Activated naive CD8-positive, alpha-beta T cell treated with anti-CD3 and anti-CD28 coated beads, Interleukin-2, amount 50 U/mL, for 24 hours (primary cell): ENCODE data around the gene SLC1A5.

Source experiments
- ATAC-seq: fragments of 150-1000 bp; cut with Tn5 transposase; one replicate; pipeline ENCODE4 v1.10.0; 2021
- DNase-seq: peaks from one replicate; pipeline ENCODE4 v3.0.0; 2021
- H3K27ac Mint-ChIP-seq: one replicate; pipeline ENCODE4 v1.8.0; 2021; ENCODE audit warnings: mild to moderate bottlenecking, mixed read lengths
- H3K27me3 Mint-ChIP-seq: one replicate; pipeline ENCODE4 v1.8.0; 2021; ENCODE audit warnings: mixed read lengths
- H3K36me3 Mint-ChIP-seq: one replicate; pipeline ENCODE4 v1.8.0; 2021; ENCODE audit warnings: low read depth, mixed read lengths
- H3K4me1 Mint-ChIP-seq: one replicate; pipeline ENCODE4 v1.8.0; 2021; ENCODE audit warnings: mixed read lengths
- H3K4me3 Mint-ChIP-seq: one replicate; pipeline ENCODE4 v1.8.0; 2021; ENCODE audit warnings: mild to moderate bottlenecking, moderate library complexity, mixed read lengths
- H3K9me3 Mint-ChIP-seq: one replicate; pipeline ENCODE4 v1.8.0; 2021; ENCODE audit warnings: mixed read lengths

SLC1A5 gene

DNA sequence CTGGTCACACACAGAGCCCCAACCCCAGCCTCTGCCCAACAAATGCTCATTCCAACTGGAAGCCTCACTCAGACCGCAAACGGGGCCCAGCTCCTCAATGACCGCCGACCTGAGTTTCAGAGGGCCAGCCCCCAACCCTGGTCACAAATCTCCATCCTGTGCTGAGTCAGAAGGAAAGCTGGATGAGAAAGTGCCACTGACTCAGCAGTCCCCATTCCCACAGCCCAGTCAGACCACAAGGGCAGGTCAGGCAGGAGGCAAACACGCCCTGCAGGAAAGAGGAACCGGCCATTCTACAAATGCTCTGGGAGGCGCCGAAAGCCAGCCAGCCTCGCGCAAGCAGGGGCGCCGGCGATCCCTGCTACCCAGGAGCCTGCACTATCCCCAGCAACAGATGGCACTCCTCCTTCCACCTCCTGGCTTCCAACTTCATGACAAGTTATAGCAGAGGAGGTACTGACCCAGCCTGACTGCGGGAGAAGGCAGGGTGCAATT, 57.3 kb downstream of the SLC1A5 start:
- DNase-seq: no peak
- peak; percentile 9 for ATAC-seq
- H3K27ac Mint-ChIP-seq: peak overlapping the region; percentile 12

DNA sequence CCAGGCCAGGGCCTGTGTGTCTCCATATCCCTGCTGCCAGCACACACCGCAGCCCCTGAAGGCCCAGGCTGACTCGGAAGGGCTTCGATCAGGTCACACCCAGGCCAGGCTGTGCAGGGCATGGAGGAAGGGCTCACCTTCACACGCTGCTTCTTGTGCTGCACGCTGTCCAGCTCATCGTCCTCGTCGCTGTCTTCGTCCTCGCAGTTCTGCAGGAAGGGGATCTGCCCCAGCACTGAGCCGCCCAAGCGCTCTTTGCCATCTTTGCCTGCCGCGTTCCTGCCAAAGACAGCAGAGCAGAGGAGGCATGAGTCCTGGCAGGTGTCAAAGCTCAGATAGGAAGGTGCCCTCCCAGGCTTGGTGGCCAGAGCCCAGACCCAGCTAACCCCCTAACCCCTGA, 57.8 kb downstream of the SLC1A5 start:
- Mint-ChIP-seq H3K4me1 (peaks cover 21% of the 10 kb centered on the region), H3K4me3 (no peak overlapping the region), H3K27me3 (no peaks in the 10 kb centered on the region), H3K9me3 (no peaks in the 10 kb centered on the region), H3K27ac (peak overlapping the region; percentile 12), H3K36me3 (peaks cover 46% of the 10 kb centered on the region)
- DNase-seq: no peak
- ATAC-seq: no peak

More for the DNA sequence above, 57.3 kb downstream of the SLC1A5 start:
- no peaks in the 10 kb centered on the region for H3K27me3 Mint-ChIP-seq
- no peaks in the 10 kb centered on the region for H3K9me3 Mint-ChIP-seq
- H3K4me3 Mint-ChIP-seq: no peak overlapping the region
- H3K36me3 Mint-ChIP-seq: peaks cover 42% of the 10 kb centered on the region
- peaks cover 21% of the 10 kb centered on the region for H3K4me1 Mint-ChIP-seq

DNA sequence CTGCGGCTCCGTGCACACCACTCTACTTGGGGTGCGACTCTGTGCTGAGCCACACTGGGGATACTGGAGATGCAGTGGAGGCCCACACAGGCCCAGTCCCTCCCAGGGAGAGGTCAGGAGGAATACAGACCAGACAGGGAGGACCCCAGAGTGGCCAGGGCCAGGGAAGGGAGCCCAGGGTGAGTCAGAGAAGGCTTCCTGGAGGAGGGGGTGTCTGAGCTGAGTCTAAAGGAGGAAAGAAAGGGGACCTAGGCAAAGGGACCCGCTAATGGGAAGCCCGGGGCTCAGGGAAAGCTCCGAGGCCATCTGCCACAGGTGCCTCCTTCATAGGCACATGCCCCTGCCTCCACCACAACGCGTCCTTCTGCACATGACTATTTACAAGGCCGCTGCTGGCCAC, 58.2 kb downstream of the SLC1A5 start:
- Mint-ChIP-seq H3K27ac (no peak overlapping the region), H3K9me3 (no peaks in the 10 kb centered on the region), H3K27me3 (no peaks in the 10 kb centered on the region), H3K4me1 (peaks cover 21% of the 10 kb centered on the region), H3K4me3 (no peak overlapping the region), H3K36me3 (peaks cover 44% of the 10 kb centered on the region)
- ATAC-seq (no peak), DNase-seq (no peak)

GRCh38 chr19:46729696-46730095, 58.7 kb downstream of the SLC1A5 start:
- H3K4me1 Mint-ChIP-seq: peaks cover 21% of the 10 kb centered on the region
- H3K9me3 Mint-ChIP-seq: no peaks in the 10 kb centered on the region
- H3K27ac Mint-ChIP-seq: no peak overlapping the region
- no peaks in the 10 kb centered on the region for H3K27me3 Mint-ChIP-seq
- no peak for ATAC-seq
- no peak overlapping the region for H3K4me3 Mint-ChIP-seq
- no peak for DNase-seq
- H3K36me3 Mint-ChIP-seq: peaks cover 44% of the 10 kb centered on the region

DNA sequence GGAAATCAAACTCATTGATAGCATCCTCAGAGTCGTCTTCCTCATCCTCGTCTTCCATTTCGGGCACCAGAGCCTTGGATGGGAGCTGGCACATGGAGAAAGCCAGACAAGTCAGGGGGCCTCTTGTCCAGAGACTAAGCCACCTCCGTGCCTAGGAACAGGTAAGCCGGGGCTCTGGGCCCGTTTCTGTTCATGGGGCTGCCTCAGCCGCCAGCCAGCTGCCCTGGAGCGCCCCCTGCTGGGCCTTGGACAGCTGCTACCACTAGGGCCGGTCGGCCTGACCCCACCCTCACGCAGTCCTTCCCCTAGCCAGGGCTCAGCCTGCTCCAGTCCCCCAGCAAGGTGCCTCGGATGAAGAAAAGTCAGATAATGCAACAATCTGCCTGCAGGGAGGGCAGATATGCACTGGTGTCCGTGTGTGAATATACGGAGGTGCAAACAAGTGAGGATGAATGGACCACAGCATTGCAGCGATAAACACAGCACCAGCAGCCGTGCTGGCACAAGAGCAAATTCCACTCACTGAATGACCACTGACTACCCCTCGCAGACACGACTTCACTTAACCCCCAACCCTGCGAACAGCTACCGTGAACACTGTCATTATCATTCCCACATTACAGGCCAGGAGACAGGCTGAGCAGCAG, 59.6 kb downstream of the SLC1A5 start:
- ATAC-seq (peak; percentile 77), DNase-seq (peak; percentile 86)
- no peak overlapping the region for H3K4me3 Mint-ChIP-seq
- H3K27ac Mint-ChIP-seq: no peak overlapping the region
- H3K4me1 Mint-ChIP-seq: peaks cover 22% of the 10 kb centered on the region
- H3K36me3 Mint-ChIP-seq: peaks cover 44% of the 10 kb centered on the region
- no peaks in the 10 kb centered on the region for H3K9me3 Mint-ChIP-seq
- no peaks in the 10 kb centered on the region for H3K27me3 Mint-ChIP-seq

DNA sequence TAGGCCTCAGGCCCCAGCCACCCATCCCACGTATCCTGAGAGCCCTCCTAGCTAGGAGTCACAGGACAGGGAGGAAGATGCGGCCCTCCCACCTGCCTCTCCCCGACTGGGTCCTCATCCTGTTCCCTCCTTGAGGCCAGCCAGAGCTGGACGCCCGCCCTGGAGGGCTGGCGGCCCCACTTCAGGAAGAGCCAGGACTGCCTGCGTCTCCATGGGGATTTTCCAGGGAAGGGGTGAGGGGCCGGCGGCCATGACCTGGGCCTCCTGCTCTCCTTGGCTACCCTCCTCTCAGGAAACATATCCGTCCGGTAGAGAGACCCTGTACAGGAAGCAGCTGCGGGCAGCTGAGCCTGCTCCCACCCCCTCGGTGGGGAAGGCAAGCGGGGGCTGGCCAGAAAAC, 60.2 kb downstream of the SLC1A5 start:
- peaks cover 42% of the 10 kb centered on the region for H3K36me3 Mint-ChIP-seq
- peaks cover 27% of the 10 kb centered on the region for H3K4me1 Mint-ChIP-seq
- no peak overlapping the region for H3K4me3 Mint-ChIP-seq
- H3K27ac Mint-ChIP-seq: no peak overlapping the region
- DNase-seq: no peak
- ATAC-seq: no peak
- H3K27me3 Mint-ChIP-seq: no peaks in the 10 kb centered on the region
- H3K9me3 Mint-ChIP-seq: no peaks in the 10 kb centered on the region

DNA sequence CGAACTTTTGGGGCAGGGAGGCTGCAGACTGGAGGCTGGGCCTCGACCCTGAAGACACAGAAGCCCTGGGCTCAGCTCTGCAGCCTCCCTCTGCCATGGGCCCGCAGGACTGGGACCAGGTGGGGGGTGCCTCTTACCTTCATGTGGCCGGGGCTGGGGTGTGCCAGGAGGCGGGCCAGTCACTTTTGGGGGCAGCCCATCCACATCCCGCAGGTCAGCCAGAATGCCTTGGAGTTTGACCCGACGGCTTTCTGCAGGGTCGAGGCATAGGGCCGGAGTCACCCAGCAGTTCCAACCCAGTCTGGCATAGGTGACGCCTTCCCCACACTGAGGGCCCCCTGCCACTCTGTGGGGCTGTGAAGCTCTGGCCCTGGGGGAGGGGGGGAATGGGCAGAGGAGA, 60.6 kb downstream of the SLC1A5 start:
- DNase-seq (no peak), ATAC-seq (no peak)
- Mint-ChIP-seq H3K27ac (no peak overlapping the region), H3K4me1 (peaks cover 27% of the 10 kb centered on the region), H3K36me3 (peaks cover 40% of the 10 kb centered on the region), H3K4me3 (no peak overlapping the region), H3K9me3 (no peaks in the 10 kb centered on the region), H3K27me3 (no peaks in the 10 kb centered on the region)

DNA sequence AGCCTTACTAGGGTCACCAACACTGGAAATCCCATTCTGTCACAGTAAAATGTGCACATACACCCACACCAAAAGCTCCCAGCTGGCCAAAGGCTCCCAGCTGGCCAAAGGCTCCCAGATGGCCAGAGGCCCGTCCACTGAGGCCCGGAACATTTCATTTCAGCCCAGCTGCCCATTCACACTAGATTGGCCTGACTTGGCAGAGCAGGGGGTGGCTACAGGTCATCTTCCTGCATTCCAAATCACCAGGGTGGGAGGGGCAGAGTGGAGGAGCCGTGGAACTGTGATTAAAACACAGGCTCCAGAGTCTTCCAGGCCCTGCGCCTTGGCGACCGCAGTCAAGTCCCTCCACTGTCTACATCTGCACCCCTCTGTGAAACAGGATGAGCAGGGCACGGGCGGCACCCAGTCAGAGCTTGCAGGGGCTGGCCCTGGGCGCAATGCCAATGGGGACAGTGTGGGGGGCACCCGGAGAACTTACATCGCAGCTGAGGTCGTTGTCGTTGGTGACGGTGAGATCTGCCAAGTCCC, 61.4 kb downstream of the SLC1A5 start:
- no peaks in the 10 kb centered on the region for H3K27me3 Mint-ChIP-seq
- ATAC-seq (no peak), DNase-seq (no peak)
- H3K4me1 Mint-ChIP-seq: peaks cover 27% of the 10 kb centered on the region
- H3K36me3 Mint-ChIP-seq: peaks cover 39% of the 10 kb centered on the region
- H3K9me3 Mint-ChIP-seq: no peaks in the 10 kb centered on the region
- H3K4me3 Mint-ChIP-seq: no peak overlapping the region
- no peak overlapping the region for H3K27ac Mint-ChIP-seq

GRCh38 chr19:46726551-46726950, 61.8 kb downstream of the SLC1A5 start:
- Mint-ChIP-seq H3K27me3 (no peaks in the 10 kb centered on the region), H3K27ac (no peak overlapping the region), H3K4me1 (peaks cover 23% of the 10 kb centered on the region), H3K9me3 (no peaks in the 10 kb centered on the region), H3K4me3 (no peak overlapping the region), H3K36me3 (peaks cover 37% of the 10 kb centered on the region)
- ATAC-seq (no peak), DNase-seq (no peak)

DNA sequence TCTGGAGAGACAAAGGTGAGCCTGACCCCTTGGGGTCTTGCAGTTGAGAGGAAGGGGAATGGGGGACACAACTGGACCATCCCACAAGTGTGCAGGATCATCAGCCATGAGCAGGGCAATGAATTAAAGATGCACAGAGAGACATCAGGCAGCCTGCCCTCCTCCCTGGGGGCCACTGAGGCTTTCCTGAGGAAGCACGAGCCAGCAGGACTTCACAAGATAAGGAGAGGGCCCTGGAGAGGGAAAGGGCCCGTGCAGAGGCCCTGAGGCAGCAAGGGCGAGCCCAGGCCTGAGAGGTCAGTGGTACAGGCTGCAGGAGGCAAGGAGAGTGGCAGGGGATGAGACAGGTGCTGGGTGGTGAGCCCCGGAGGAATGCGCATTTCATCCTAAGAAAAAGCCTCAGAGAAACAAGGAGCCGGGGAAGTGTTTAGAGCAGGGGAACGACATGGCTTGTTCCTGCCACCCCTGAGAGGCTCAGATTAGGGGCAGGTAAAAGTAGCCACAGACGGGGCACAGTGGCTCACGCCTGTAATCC, 62.5 kb downstream of the SLC1A5 start:
- no peaks in the 10 kb centered on the region for H3K27me3 Mint-ChIP-seq
- peaks cover 17% of the 10 kb centered on the region for H3K4me1 Mint-ChIP-seq
- ATAC-seq (no peak), DNase-seq (no peak)
- no peak overlapping the region for H3K4me3 Mint-ChIP-seq
- no peaks in the 10 kb centered on the region for H3K9me3 Mint-ChIP-seq
- H3K36me3 Mint-ChIP-seq: peaks cover 35% of the 10 kb centered on the region
- no peak overlapping the region for H3K27ac Mint-ChIP-seq

- Mint-ChIP-seq H3K36me3 (peaks cover 39% of the 10 kb centered on the region), H3K4me3 (no peak overlapping the region), H3K9me3 (no peaks in the 10 kb centered on the region), H3K27me3 (no peaks in the 10 kb centered on the region), H3K27ac (no peak overlapping the region), H3K4me1 (peaks cover 16% of the 10 kb centered on the region)
- ATAC-seq (no peak), DNase-seq (no peak)
Observed at GRCh38 chr19:46725036-46725820, 63.2 kb downstream of the SLC1A5 start.
